HepG2 (cell line): ENCODE results near the gene NECTIN2. TPM values are rescaled to one million over a fixed set of nuclear protein-coding genes. Genes with fewer than 3 reads are reported as not detected.

Source experiments
- AFF4 ChIP-seq: sonication (generic); formaldehyde crosslinking; IDR thresholded peaks from 2 replicates; pipeline ENCODE4 v1.4.0; 2020; ENCODE audit warnings: missing genetic modification reagents
- CBFB ChIP-seq: sonication (generic); formaldehyde crosslinking; IDR thresholded peaks from 2 replicates; pipeline ENCODE4 v1.4.0; 2020; ENCODE audit warnings: missing genetic modification reagents
- CENPX ChIP-seq: sonication (generic); formaldehyde crosslinking; IDR thresholded peaks from 2 replicates; pipeline ENCODE4 v1.9.0; 2021; ENCODE audit warnings: mild to moderate bottlenecking, missing genetic modification reagents, moderate library complexity
- FOXA3 ChIP-seq: IDR thresholded peaks from 2 replicates; pipeline ENCODE4 v1.6.1; 2016; ENCODE audit warnings: missing genetic modification reagents, missing compliant biosample characterization
- HMG20A ChIP-seq: IDR thresholded peaks from 2 replicates; pipeline ENCODE4 v1.6.1; 2016; ENCODE audit warnings: borderline replicate concordance
- HNF4A ChIP-seq: sonication (generic); formaldehyde crosslinking; IDR thresholded peaks from 2 replicates; pipeline ENCODE4 v1.4.0; 2020; ENCODE audit warnings: missing genetic modification reagents
- KDM5B ChIP-seq: sonication (generic); formaldehyde crosslinking; IDR thresholded peaks from 2 replicates; pipeline ENCODE4 v1.4.0; 2020; ENCODE audit warnings: missing genetic modification reagents, mild to moderate bottlenecking, borderline replicate concordance
- POGK ChIP-seq: sonication (generic); formaldehyde crosslinking; conservative IDR thresholded peaks from 2 replicates; pipeline ENCODE4 v1.8.0; 2022; ENCODE audit warnings: mild to moderate bottlenecking, moderate library complexity, missing genetic modification reagents
- POLR2A ChIP-seq, 2 experiments: IDR thresholded peaks; 2 replicates each; pipeline ENCODE4 v1.6.1; 2011; ENCODE audit warnings: low read depth in 2 of 2, low read length in 2 of 2, mild to moderate bottlenecking in 1 of 2, moderate library complexity in 1 of 2; ENCODE audit not compliant: insufficient read depth in 1 of 2
- TGIF2 ChIP-seq: IDR thresholded peaks from 2 replicates; pipeline ENCODE4 v1.6.1; 2016; ENCODE audit warnings: control low read depth, missing compliant biosample characterization
- XRCC5 ChIP-seq: fragments of 200-400 bp; formaldehyde crosslinking; optimal IDR thresholded peaks from 2 replicates; pipeline ENCODE3; 2017; ENCODE audit warnings: mild to moderate bottlenecking, low read length
- YEATS2 ChIP-seq: sonication (generic); formaldehyde crosslinking; IDR thresholded peaks from 2 replicates; pipeline ENCODE4 v1.4.0; 2020; ENCODE audit warnings: missing genetic modification reagents, borderline replicate concordance
- ZBTB46 ChIP-seq: sonication (generic); formaldehyde crosslinking; IDR thresholded peaks from 2 replicates; pipeline ENCODE4 v1.4.0; 2020; ENCODE audit warnings: mild to moderate bottlenecking, missing genetic modification reagents, borderline replicate concordance
- ZFAT ChIP-seq: sonication (generic); formaldehyde crosslinking; conservative IDR thresholded peaks from 2 replicates; pipeline ENCODE4 v1.8.1; 2023; ENCODE audit warnings: missing genetic modification reagents, inconsistent platforms
- ZMAT5 ChIP-seq: sonication (generic); formaldehyde crosslinking; IDR thresholded peaks from 2 replicates; pipeline ENCODE4 v1.5.0; 2020; ENCODE audit warnings: mild to moderate bottlenecking, low read depth, missing genetic modification reagents, borderline replicate concordance
- ZNF264 ChIP-seq: sonication (generic); formaldehyde crosslinking; IDR thresholded peaks from 2 replicates; pipeline ENCODE4 v1.4.0; 2020; ENCODE audit warnings: missing genetic modification reagents
- ZNF34 ChIP-seq: sonication (generic); formaldehyde crosslinking; IDR thresholded peaks from 2 replicates; pipeline ENCODE4 v1.4.0; 2020; ENCODE audit warnings: mild to moderate bottlenecking, missing genetic modification reagents, borderline replicate concordance
- ZNF605 ChIP-seq: sonication (generic); formaldehyde crosslinking; IDR thresholded peaks from 2 replicates; pipeline ENCODE4 v1.8.0; 2022; ENCODE audit warnings: mild to moderate bottlenecking, missing genetic modification reagents
- ZNF713 ChIP-seq: sonication (generic); formaldehyde crosslinking; IDR thresholded peaks from 2 replicates; pipeline ENCODE4 v1.4.0; 2020; ENCODE audit warnings: mild to moderate bottlenecking, missing genetic modification reagents
- ZNF777 ChIP-seq: sonication (generic); formaldehyde crosslinking; IDR thresholded peaks from 2 replicates; pipeline ENCODE4 v1.4.0; 2020; ENCODE audit warnings: missing genetic modification reagents
- polyA plus RNA-seq, 8 experiments: library from polyadenylated mRNA; depleted of rRNA in 3 of 8; stranded (reverse) in 7 of 8; unstranded in 1 of 8; fragments of >200 nt; fragmentation: Illumina TruSeq in 4 of 8; extraction: Trizol in 4 of 8; gene quantifications; 2 replicates each; pipeline versions ENCODE4 v1.2.1 to v1.2.3, GENCODE V29; 2011 to 2016; ENCODE audit warnings: low read depth in 4 of 8, missing spikeins in 1 of 8, mixed read lengths in 1 of 8; ENCODE audit not compliant: insufficient read depth in 1 of 8
- total RNA-seq, 5 experiments: library from RNA; depleted of rRNA; stranded (reverse); fragments of >200 nt; fragmentation: Illumina TruSeq; extraction: Trizol; gene quantifications; 2 replicates each; pipeline ENCODE4 v1.2.3, GENCODE V29; 2016; ENCODE audit warnings: low read depth in 1 of 5
- TF ChIP-seq, protein P1 (sequence below), 2 experiments: sonication (generic) in 1 of 2; formaldehyde crosslinking in 1 of 2; IDR thresholded peaks; 2 replicates each; pipeline versions ENCODE4 v1.4.0 to v1.6.1; 2018 to 2020; ENCODE audit warnings: missing genetic modification reagents in 2 of 2, borderline replicate concordance in 1 of 2, low read depth in 1 of 2, mild to moderate bottlenecking in 1 of 2, missing biosample characterization in 1 of 2

The NECTIN2 gene
- total and polyA plus RNA-seq, 2 of the 13 experiments (the other 11 are each of a cell fraction or from before 2014, with no cell fraction given): 75.4 to 114 TPM

- no peak for TF ChIP-seq AFF4 (CRISPR knock-in tag)
- TF ChIP-seq ZFAT (CRISPR knock-in tag): no peak
- no peak for TF ChIP-seq CENPX (CRISPR knock-in tag)
- TF ChIP-seq ZMAT5: no peak
- peak in 1 of 2 experiments; percentile 19; a peak in 1 of 4 replicates for TF ChIP-seq POLR2A (IDR thresholded peaks at IDR 0.05; ENCODE audit: insufficient read depth in 1 of 2, low read depth in 2 of 2, low read length in 2 of 2)
- no peak for TF ChIP-seq ZBTB46 (CRISPR knock-in tag)
- TF ChIP-seq, protein P1, sequence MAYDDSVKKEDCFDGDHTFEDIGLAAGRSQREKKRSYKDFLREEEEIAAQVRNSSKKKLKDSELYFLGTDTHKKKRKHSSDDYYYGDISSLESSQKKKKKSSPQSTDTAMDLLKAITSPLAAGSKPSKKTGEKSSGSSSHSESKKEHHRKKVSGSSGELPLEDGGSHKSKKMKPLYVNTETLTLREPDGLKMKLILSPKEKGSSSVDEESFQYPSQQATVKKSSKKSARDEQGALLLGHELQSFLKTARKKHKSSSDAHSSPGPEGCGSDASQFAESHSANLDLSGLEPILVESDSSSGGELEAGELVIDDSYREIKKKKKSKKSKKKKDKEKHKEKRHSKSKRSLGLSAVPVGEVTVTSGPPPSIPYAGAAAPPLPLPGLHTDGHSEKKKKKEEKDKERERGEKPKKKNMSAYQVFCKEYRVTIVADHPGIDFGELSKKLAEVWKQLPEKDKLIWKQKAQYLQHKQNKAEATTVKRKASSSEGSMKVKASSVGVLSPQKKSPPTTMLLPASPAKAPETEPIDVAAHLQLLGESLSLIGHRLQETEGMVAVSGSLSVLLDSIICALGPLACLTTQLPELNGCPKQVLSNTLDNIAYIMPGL (CRISPR knock-in tag; IDR thresholded peaks at IDR 0.05; ENCODE audit: borderline replicate concordance in 1 of 2, low read depth in 1 of 2): 0 out of 4 replicates have a peak, but pooled peaks of 1 of the 2 experiments have one; percentile 21
- no peak for TF ChIP-seq ZNF34 (CRISPR knock-in tag)
- peak; percentile 62 for TF ChIP-seq ZNF605 (CRISPR knock-in tag)
- TF ChIP-seq YEATS2 (CRISPR knock-in tag): no peak
- no peak for TF ChIP-seq HMG20A (CRISPR knock-in tag)
- TF ChIP-seq KDM5B: peak; percentile 28; the same call in 1 of the 2 replicates
- TF ChIP-seq XRCC5: no peak
- TF ChIP-seq TGIF2: no peak
- no peak for TF ChIP-seq ZNF713 (CRISPR knock-in tag)
- 0 out of 2 replicates have a peak, but pooled peaks have one; percentile 3 for TF ChIP-seq ZNF777
- TF ChIP-seq FOXA3 (CRISPR knock-in tag): peak; percentile 71
- no peak for TF ChIP-seq ZNF264 (CRISPR knock-in tag)
- TF ChIP-seq HNF4A (CRISPR knock-in tag): peak; percentile 47; the same call in 1 of the 2 replicates
- no peak for TF ChIP-seq CBFB (CRISPR knock-in tag)
- TF ChIP-seq POGK (CRISPR knock-in tag): 0 out of 2 replicates have a peak, but pooled peaks have one; percentile 25
These were observed 10.5 kb downstream of the NECTIN2 start (continued) for GRCh38 chr19:44856421-44857083.
